ENCODE data around the gene KCMF1.

- no peak for TF ChIP-seq CTCF (IDR thresholded peaks at IDR 0.05; ENCODE audit: insufficient read depth, low read length, poor library complexity, severe bottlenecking)
- TF ChIP-seq EZH2phosphoT487 (conservative IDR thresholded peaks at IDR 0.05; ENCODE audit: low read length) = no peak
Observed at GRCh38 chr2:84999553-84999955, 28.6 kb downstream of the KCMF1 start.
